B cell (primary cell): ENCODE results near the gene C19orf73.
"Not testable (repeated sequence)": the region's sequence is repeated elsewhere in the genome, so short reads cannot be mapped to it uniquely, and the experiment has no call there.

Source experiments
- CTCF ChIP-seq: fragments of 200-600 bp; IDR thresholded peaks from one replicate; pipeline ENCODE4 v1.8.0; 2022; ENCODE audit warnings: antibody characterized with exemption, mild to moderate bottlenecking
- EZH2 ChIP-seq: IDR thresholded peaks from 2 replicates; pipeline ENCODE4 v1.6.1; 2012; ENCODE audit warnings: borderline replicate concordance, low read depth, mild to moderate bottlenecking, moderate library complexity, low read length; ENCODE audit not compliant: insufficient read depth, poor library complexity, severe bottlenecking

GRCh38 chr19:49127225-49127624 lies 8.3 kb upstream of the C19orf73 start:
- not testable (repeated sequence) for TF ChIP-seq CTCF, EZH2
